AG09309 (cell line): ENCODE measurements around the gene APOC4.

ENCODE experiments used
- DNase-seq: peaks from one replicate; pipeline ENCODE4 v3.0.0-alpha.2; 2010; ENCODE audit warnings: low read depth
- H3K4me3 ChIP-seq: 2 replicates; pipeline ENCODE4 v1.5.1; 2011; ENCODE audit warnings: mild to moderate bottlenecking, low read depth, low read length, moderate library complexity; ENCODE audit not compliant: control insufficient read depth
- CTCF ChIP-seq: IDR thresholded peaks from 2 replicates; pipeline ENCODE4 v1.5.1; 2011; ENCODE audit warnings: mild to moderate bottlenecking, low read depth, low read length, inconsistent platforms; ENCODE audit not compliant: insufficient read depth, control insufficient read depth; ENCODE audit errors: missing control alignments

The APOC4 gene

DNA sequence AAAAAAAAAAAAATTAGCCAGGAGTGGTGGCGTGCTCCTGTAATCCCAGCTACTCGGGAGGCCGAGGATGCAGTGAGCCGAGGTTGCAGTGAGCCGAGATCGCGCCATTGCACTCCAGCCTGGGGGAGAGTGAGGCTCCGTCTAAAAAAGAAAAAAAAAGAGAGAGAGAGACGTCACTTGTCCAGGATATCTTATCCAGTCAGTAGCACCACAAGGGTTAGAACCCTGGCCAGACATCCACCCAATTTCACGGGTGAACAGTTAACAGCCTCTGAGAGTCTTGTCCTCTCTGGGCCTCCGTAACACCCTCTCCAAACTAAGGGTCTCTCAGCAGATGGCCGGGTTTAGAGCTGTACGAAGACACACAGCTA lies 12.2 kb downstream of the APOC4 start:
- DNase-seq = no peak
- H3K4me3 ChIP-seq = peak overlapping the region; percentile 98
- TF ChIP-seq CTCF = no peak

- DNase-seq = peak; percentile 87
These were observed 12.8 kb downstream of the APOC4 start, which contains the start of gene CLPTM1 for GRCh38 chr19:44954649-44955504. Gene CLPTM1, plus strand, starts transcription at chr19:44955380. Its CDS starts 16 bp downstream, at chr19:44955396.

DNA sequence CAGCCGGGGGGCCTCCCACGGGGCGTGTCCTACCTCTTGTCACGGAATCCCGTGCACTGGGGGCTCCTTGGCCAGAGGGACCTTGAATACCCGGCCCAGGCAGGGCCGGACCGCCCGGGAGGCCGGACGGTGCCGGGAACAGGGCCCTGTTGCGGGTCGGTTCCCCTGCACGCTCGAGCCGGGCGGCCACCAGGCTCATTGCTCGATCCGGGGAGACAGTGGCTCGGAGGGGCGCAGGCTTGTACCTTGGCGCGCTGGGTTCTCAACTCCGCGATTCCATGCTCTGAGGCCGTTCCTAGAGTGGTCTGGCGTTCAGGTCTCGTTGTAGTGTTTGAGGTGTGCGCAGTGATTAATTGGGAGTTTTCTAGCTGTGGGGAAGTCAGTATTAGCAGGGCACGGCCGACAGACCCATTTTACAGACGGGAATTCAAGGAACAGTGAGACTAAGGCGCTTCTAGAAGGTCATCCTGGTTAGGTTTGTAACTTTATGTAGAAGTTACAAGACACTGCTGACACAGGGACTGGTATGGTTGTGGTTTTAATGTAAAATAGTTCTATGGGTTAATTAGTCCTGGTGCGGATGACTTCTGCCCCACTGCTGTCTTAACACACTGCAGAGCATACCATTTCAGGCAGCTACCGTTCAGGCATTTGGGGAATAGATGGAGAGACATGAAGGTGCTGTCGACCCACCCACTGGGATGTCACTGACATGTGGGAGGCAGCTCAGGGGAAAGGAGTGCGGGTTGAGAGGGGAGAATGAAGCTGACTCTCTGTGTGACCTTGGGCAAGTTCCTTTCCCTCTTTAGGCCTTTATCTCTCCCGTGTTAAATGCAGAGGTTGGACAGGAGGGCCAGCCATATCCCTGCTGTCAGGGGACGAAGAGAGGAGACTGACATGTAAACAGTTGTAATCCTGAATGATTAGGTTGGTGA lies 13.7 kb downstream of the APOC4 start:
- TF ChIP-seq CTCF = no peak
- peak overlapping the region; percentile 98 for H3K4me3 ChIP-seq
- no peak for DNase-seq

More at GRCh38 chr19:44954649-44955504, 12.8 kb downstream of the APOC4 start, which contains the start of gene CLPTM1:
- TF ChIP-seq CTCF = no peak
- peak within 1 kb of the TSS; percentile 98 for H3K4me3 ChIP-seq

- H3K4me3 ChIP-seq = no peak overlapping the region
- no peak for DNase-seq
These were observed 15.5 kb downstream of the APOC4 start for GRCh38 chr19:44957526-44957925.

GRCh38 chr19:44958090-44958489 lies 16.1 kb downstream of the APOC4 start:
- DNase-seq = no peak
- H3K4me3 ChIP-seq = no peak overlapping the region
- TF ChIP-seq CTCF = no peak

More at GRCh38 chr19:44957526-44957925, 15.5 kb downstream of the APOC4 start:
- no peak for TF ChIP-seq CTCF

- DNase-seq = no peak
- TF ChIP-seq CTCF = no peak
- H3K4me3 ChIP-seq = no peak overlapping the region
These were observed 17.7 kb downstream of the APOC4 start for GRCh38 chr19:44959691-44960090.
